ENCODE data around the gene ZCCHC14.

DNA sequence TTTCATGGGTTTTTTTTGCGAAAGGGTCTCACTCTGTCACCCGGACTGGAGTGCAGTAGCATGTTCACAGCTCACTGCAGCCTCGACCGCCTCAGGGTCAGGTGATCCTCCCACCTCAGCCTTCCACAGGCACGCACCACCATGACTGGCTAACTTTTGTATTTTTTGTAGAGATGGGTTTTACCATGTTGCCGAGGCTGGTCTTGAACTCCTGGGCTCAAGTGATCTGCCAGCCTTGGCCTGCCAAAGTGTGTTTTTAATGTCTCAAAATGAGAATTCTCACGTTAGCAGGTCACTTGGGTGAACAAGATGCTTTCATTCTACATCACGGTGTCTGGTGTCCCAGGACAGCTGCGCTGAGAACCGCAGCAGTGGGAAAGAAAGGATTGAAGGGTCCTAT is 112.4 kb downstream of the ZCCHC14 start:
- TF ChIP-seq POLR2A (IDR thresholded peaks at IDR 0.05; ENCODE audit: low read depth, low read length) (no peak), POLR2AphosphoS5 (IDR thresholded peaks at IDR 0.05; ENCODE audit: low read depth, low read length) (no peak), TAF1 (IDR thresholded peaks at IDR 0.05; ENCODE audit: low read depth, low read length) (no peak), SPI1 (IDR thresholded peaks at IDR 0.05; ENCODE audit: low read depth, low read length) (no peak), POU2F2 (IDR thresholded peaks at IDR 0.05; ENCODE audit: low read depth, low read length) (no peak)
